KMS-11 (cell line): ENCODE data around the gene PSORS1C1.

ENCODE experiments used
- H2AFZ ChIP-seq: fragments of 200-600 bp; sonication (generic); 2 replicates; pipeline ENCODE4 v1.6.1; 2016; ENCODE audit warnings: antibody characterized with exemption, mixed run types, low read depth
- H3K27ac ChIP-seq: fragments of 200-600 bp; sonication (generic); 2 replicates; pipeline ENCODE4 v1.6.1; 2016; ENCODE audit warnings: mild to moderate bottlenecking, mixed run types
- H3K27me3 ChIP-seq: fragments of 200-600 bp; sonication (generic); 2 replicates; pipeline ENCODE4 v1.6.1; 2017; ENCODE audit warnings: mild to moderate bottlenecking, low read depth, mixed run types, moderate library complexity; ENCODE audit not compliant: insufficient read depth
- H3K36me3 ChIP-seq: fragments of 200-600 bp; sonication (generic); 2 replicates; pipeline ENCODE4 v1.6.1; 2017; ENCODE audit warnings: mild to moderate bottlenecking, mixed run types; ENCODE audit not compliant: insufficient read depth
- H3K4me1 ChIP-seq: fragments of 200-600 bp; sonication (generic); 2 replicates; pipeline ENCODE4 v1.6.1; 2016; ENCODE audit warnings: mild to moderate bottlenecking, low read depth, mixed run types; ENCODE audit not compliant: poor library complexity, severe bottlenecking
- H3K4me2 ChIP-seq: fragments of 200-600 bp; sonication (generic); 2 replicates; pipeline ENCODE4 v1.7.0; 2016; ENCODE audit warnings: mild to moderate bottlenecking, mixed run types
- H3K4me3 ChIP-seq: fragments of 200-600 bp; sonication (generic); IDR thresholded peaks from 2 replicates; pipeline ENCODE4 v1.6.1; 2017; ENCODE audit warnings: low read depth, low read length, mixed read lengths; ENCODE audit not compliant: insufficient read depth
- H3K79me2 ChIP-seq: fragments of 200-600 bp; sonication (generic); 2 replicates; pipeline ENCODE4 v1.6.1; 2016; ENCODE audit warnings: low read depth, mixed run types; ENCODE audit not compliant: insufficient read depth
- H3K9ac ChIP-seq: fragments of 200-600 bp; sonication (generic); 2 replicates; pipeline ENCODE4 v1.6.1; 2016; ENCODE audit warnings: mild to moderate bottlenecking, mixed run types
- H4K20me1 ChIP-seq: fragments of 200-600 bp; sonication (generic); 2 replicates; pipeline ENCODE4 v1.6.1; 2016; ENCODE audit warnings: mild to moderate bottlenecking, mixed run types; ENCODE audit not compliant: insufficient read depth
- TF ChIP-seq, protein P1 (sequence below): fragments of 200-600 bp; sonication (generic); conservative IDR thresholded peaks from 2 replicates; pipeline ENCODE4 v1.6.1; 2017; ENCODE audit warnings: low read depth, mild to moderate bottlenecking, antibody characterized with exemption, low read length, moderate library complexity, mixed read lengths

The PSORS1C1 gene

DNA sequence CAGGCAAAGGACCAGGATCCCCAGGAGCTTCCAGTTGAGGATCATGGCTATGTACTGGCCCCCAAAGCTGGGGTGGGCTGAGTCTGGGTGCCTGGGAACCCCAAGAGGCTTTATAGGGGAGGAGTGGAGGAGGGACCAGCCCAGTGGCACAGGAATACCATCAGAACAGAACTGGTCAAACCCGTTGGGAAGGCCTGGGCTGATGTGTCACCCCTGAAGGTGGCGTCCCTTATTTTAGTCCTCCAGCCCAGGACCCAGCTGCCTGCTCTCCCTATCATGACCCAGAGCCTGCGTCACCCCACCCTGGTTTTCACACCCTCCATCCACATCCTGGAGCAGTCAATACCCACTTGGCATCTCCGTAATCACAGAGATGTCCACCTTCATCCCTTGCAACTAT is 24.4 kb downstream of the PSORS1C1 start, which contains the start of gene PSORS1C2:
PSORS1C2 (minus strand) TSS at position 85 of the 400 bp plus-strand sequence; CDS start at position 45, 40 bp downstream.
- TF ChIP-seq, protein P1, sequence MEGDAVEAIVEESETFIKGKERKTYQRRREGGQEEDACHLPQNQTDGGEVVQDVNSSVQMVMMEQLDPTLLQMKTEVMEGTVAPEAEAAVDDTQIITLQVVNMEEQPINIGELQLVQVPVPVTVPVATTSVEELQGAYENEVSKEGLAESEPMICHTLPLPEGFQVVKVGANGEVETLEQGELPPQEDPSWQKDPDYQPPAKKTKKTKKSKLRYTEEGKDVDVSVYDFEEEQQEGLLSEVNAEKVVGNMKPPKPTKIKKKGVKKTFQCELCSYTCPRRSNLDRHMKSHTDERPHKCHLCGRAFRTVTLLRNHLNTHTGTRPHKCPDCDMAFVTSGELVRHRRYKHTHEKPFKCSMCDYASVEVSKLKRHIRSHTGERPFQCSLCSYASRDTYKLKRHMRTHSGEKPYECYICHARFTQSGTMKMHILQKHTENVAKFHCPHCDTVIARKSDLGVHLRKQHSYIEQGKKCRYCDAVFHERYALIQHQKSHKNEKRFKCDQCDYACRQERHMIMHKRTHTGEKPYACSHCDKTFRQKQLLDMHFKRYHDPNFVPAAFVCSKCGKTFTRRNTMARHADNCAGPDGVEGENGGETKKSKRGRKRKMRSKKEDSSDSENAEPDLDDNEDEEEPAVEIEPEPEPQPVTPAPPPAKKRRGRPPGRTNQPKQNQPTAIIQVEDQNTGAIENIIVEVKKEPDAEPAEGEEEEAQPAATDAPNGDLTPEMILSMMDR, result no peak
- Histone ChIP-seq H3K36me3 (no peaks in the 10 kb centered on the region), H3K9ac (no peak within 1 kb of the TSS), H3K79me2 (no peaks in the 10 kb centered on the region), H3K4me3 (no peak within 1 kb of the TSS), H2AFZ (peak within 1 kb of the TSS; percentile 55; the same call in 1 of the 2 replicates), H3K4me1 (peaks cover 5% of the 10 kb centered on the region), H3K27ac (no peak within 1 kb of the TSS), H3K27me3 (no peaks in the 10 kb centered on the region), H3K4me2 (peak within 1 kb of the TSS; percentile 55; the same call in 1 of the 2 replicates), H4K20me1 (no peaks in the 10 kb centered on the region)

DNA sequence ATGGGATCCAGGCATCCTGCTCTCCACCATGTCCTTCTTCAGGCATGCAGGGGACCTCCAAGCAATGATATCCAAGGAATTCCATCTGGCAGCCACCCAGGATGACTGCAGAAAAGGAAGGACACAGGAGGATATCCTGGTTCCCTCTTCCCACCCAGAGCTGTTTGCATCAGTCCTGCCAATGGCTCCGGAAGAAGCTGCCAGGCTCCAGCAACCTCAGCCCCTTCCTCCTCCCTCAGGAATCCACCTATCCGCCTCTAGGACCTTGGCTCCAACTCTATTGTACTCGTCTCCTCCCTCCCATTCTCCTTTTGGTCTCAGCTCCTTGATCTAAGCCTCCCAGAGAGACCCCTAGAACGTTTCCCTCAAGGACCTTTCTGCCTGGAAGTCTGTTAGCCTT is 25.0 kb downstream of the PSORS1C1 start:
- Histone ChIP-seq H3K4me1 (peaks cover 5% of the 10 kb centered on the region), H3K27me3 (no peaks in the 10 kb centered on the region), H3K27ac (no peak overlapping the region), H3K36me3 (no peaks in the 10 kb centered on the region), H3K4me3 (no peak overlapping the region), H2AFZ (no peak overlapping the region), H3K79me2 (no peaks in the 10 kb centered on the region), H3K9ac (no peak overlapping the region), H4K20me1 (no peaks in the 10 kb centered on the region), H3K4me2 (no peak overlapping the region)
- TF ChIP-seq, protein P1, result no peak

DNA sequence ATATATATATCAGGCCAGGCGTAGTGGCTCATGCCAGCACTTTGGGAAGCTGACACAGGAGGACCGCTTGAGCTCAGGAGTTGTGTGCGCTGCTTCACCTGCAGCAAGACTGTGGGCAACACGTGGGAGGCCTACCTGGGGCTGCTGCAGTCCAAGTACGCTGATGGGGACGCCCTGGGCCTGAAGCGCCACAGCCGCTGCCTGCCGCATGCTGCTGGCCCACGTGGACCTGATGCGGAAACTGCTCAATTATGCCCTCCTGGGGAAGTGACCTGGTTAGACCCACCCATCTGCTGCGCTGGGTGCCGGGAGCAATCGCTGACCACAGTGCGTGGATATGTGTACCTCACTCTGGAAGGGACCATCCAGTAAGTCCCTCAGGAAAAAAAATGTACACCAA is 26.0 kb downstream of the PSORS1C1 start:
- H3K4me3 ChIP-seq, result no peak overlapping the region
- H3K36me3 ChIP-seq, result no peaks in the 10 kb centered on the region
- no peaks in the 10 kb centered on the region for H4K20me1 ChIP-seq
- TF ChIP-seq, protein P1, result no peak
- no peak overlapping the region for H3K9ac ChIP-seq
- no peaks in the 10 kb centered on the region for H3K79me2 ChIP-seq
- H3K4me2 ChIP-seq, result no peak overlapping the region
- H2AFZ ChIP-seq, result no peak overlapping the region
- no peak overlapping the region for H3K27ac ChIP-seq
- no peaks in the 10 kb centered on the region for H3K27me3 ChIP-seq
- peaks cover 5% of the 10 kb centered on the region for H3K4me1 ChIP-seq

GRCh38 chr6:31142361-31142761 is 27.8 kb downstream of the PSORS1C1 start:
- Histone ChIP-seq H2AFZ (no peak overlapping the region), H3K4me1 (peaks cover 5% of the 10 kb centered on the region), H4K20me1 (no peaks in the 10 kb centered on the region), H3K27me3 (no peaks in the 10 kb centered on the region), H3K27ac (no peak overlapping the region), H3K79me2 (no peaks in the 10 kb centered on the region), H3K9ac (no peak overlapping the region), H3K4me3 (no peak overlapping the region), H3K36me3 (no peaks in the 10 kb centered on the region), H3K4me2 (no peak overlapping the region)
- TF ChIP-seq, protein P1, result no peak
